Activated T-helper 1 cell treated with Interleukin-2 at 50 U/mL for 16 hours (primary cell): ENCODE data around the gene NFKBIA.
"Not testable (repeated sequence)": the region's sequence is repeated elsewhere in the genome, so short reads cannot be mapped to it uniquely, and the experiment has no call there.

Experiments used
- DNase-seq: peaks from one replicate; pipeline ENCODE4 v3.0.0-alpha.2; 2020; ENCODE audit warnings: low read depth

NFKBIA gene

GRCh38 chr14:35408026-35408425, 3.5 kb upstream of the NFKBIA start:
- DNase-seq = no peak

- no peak for DNase-seq
These were observed 2.7 kb upstream of the NFKBIA start for GRCh38 chr14:35407306-35407630.

- no peak for DNase-seq
These were observed 2.2 kb upstream of the NFKBIA start for GRCh38 chr14:35406506-35407305.

- no peak for DNase-seq
These were observed 1.5 kb upstream of the NFKBIA start for GRCh38 chr14:35406090-35406489.

- no peak for DNase-seq
These were observed 901 bp upstream of the NFKBIA start for GRCh38 chr14:35405304-35405996.

- DNase-seq = peak; percentile 95
These were observed 723 bp downstream of the NFKBIA start for GRCh38 chr14:35403603-35404448.

- DNase-seq = no peak
These were observed 1.4 kb downstream of the NFKBIA start for GRCh38 chr14:35403114-35403602.

GRCh38 chr14:35402323-35403113, 2.0 kb downstream of the NFKBIA start:
- DNase-seq = no peak

GRCh38 chr14:35401422-35402265, 2.9 kb downstream of the NFKBIA start:
- no peak for DNase-seq

GRCh38 chr14:35400648-35401421, 3.7 kb downstream of the NFKBIA start:
- DNase-seq = no peak

- no peak for DNase-seq
These were observed 5.2 kb downstream of the NFKBIA start for GRCh38 chr14:35399083-35399937.

- no peak for DNase-seq
These were observed 6.4 kb downstream of the NFKBIA start for GRCh38 chr14:35398071-35398584.

GRCh38 chr14:35396610-35397009, 7.9 kb downstream of the NFKBIA start:
- DNase-seq = not testable (repeated sequence)

- DNase-seq = no peak
These were observed 9.3 kb downstream of the NFKBIA start for GRCh38 chr14:35395283-35395682.

GRCh38 chr14:35394326-35395013, 10.1 kb downstream of the NFKBIA start:
- no peak for DNase-seq

GRCh38 chr14:35393826-35394225, 10.7 kb downstream of the NFKBIA start:
- no peak for DNase-seq

- no peak for DNase-seq
These were observed 12.4 kb downstream of the NFKBIA start for GRCh38 chr14:35392103-35392502.

- no peak for DNase-seq
These were observed 13.2 kb downstream of the NFKBIA start for GRCh38 chr14:35391388-35391710.
